Mesenchymal stem cell (in vitro differentiated cells and primary cell): ENCODE results near the gene NMNAT2.
"Not testable (repeated sequence)": the region's sequence is repeated elsewhere in the genome, so short reads cannot be mapped to it uniquely, and the experiment has no call there.

Experiments used
- DNase-seq: peaks from one replicate; pipeline ENCODE4 v3.0.0-alpha.2; 2013
- H2AFZ ChIP-seq: one replicate; pipeline ENCODE4 v1.6.1; 2013; ENCODE audit warnings: low read depth, mild to moderate bottlenecking, control low read depth, inconsistent platforms, low read length, moderate library complexity
- H2AK5ac ChIP-seq: 2 replicates; pipeline ENCODE4 v1.6.1; 2013; ENCODE audit warnings: low read length, moderate library complexity, mild to moderate bottlenecking, inconsistent platforms; ENCODE audit not compliant: severe bottlenecking
- H2BK120ac ChIP-seq: one replicate; pipeline ENCODE4 v1.6.1; 2013; ENCODE audit warnings: low read depth, mild to moderate bottlenecking, inconsistent platforms, low read length, moderate library complexity
- H2BK12ac ChIP-seq, 2 experiments: one replicate each; pipeline ENCODE4 v1.6.1; 2013; ENCODE audit warnings: inconsistent platforms in 2 of 2, low read length in 2 of 2, mild to moderate bottlenecking in 2 of 2, moderate library complexity in 2 of 2, control low read depth in 1 of 2
- H2BK15ac ChIP-seq: one replicate; pipeline ENCODE4 v1.6.1; 2013; ENCODE audit warnings: mild to moderate bottlenecking, low read depth, inconsistent platforms; ENCODE audit not compliant: poor library complexity, severe bottlenecking
- H2BK5ac ChIP-seq: 2 replicates; pipeline ENCODE4 v1.6.1; 2013; ENCODE audit warnings: low read depth, mild to moderate bottlenecking, low read length, control low read depth, inconsistent platforms; ENCODE audit not compliant: poor library complexity, severe bottlenecking
- H3K14ac ChIP-seq, 2 experiments: one replicate each; pipeline ENCODE4 v1.6.1; 2013; ENCODE audit warnings: inconsistent platforms in 2 of 2, low read length in 2 of 2, control low read depth in 1 of 2, mild to moderate bottlenecking in 1 of 2, moderate library complexity in 1 of 2
- H3K18ac ChIP-seq, 2 experiments: one replicate each; pipeline ENCODE4 v1.6.1; 2013; ENCODE audit warnings: inconsistent platforms in 2 of 2, low read length in 2 of 2, control low read depth in 1 of 2, low read depth in 1 of 2, mild to moderate bottlenecking in 1 of 2
- H3K23ac ChIP-seq, 2 experiments: one replicate each; pipeline ENCODE4 v1.6.1; 2013; ENCODE audit warnings: inconsistent platforms in 2 of 2, low read length in 2 of 2, mild to moderate bottlenecking in 2 of 2, moderate library complexity in 2 of 2, control low read depth in 1 of 2
- H3K27ac ChIP-seq: 2 replicates; pipeline ENCODE4 v1.5.1; 2013; ENCODE audit warnings: mild to moderate bottlenecking, moderate library complexity, low read length, control low read depth, inconsistent platforms; ENCODE audit not compliant: poor library complexity, severe bottlenecking
- H3K27me3 ChIP-seq, 2 experiments: 2 replicates each; pipeline versions ENCODE4 v1.6.1 to v1.7.0; 2013; ENCODE audit warnings: low read length in 2 of 2, mild to moderate bottlenecking in 2 of 2, moderate library complexity in 2 of 2, control low read depth in 1 of 2, inconsistent platforms in 1 of 2; ENCODE audit not compliant: control insufficient read depth in 1 of 2, insufficient read depth in 1 of 2
- H3K36me3 ChIP-seq, 2 experiments: 2 replicates each; pipeline versions ENCODE4 v1.6.1 to v1.7.0; 2013; ENCODE audit warnings: low read length in 2 of 2, control low read depth in 1 of 2, inconsistent platforms in 1 of 2, low read depth in 1 of 2, mild to moderate bottlenecking in 1 of 2; ENCODE audit not compliant: insufficient read depth in 2 of 2, control insufficient read depth in 1 of 2
- H3K4ac ChIP-seq, 2 experiments: one replicate each; pipeline ENCODE4 v1.6.1; 2013; ENCODE audit warnings: inconsistent platforms in 2 of 2, low read length in 2 of 2, mild to moderate bottlenecking in 2 of 2, moderate library complexity in 2 of 2, control low read depth in 1 of 2, low read depth in 1 of 2
- H3K4me1 ChIP-seq: 2 replicates; pipeline ENCODE4 v1.6.1; 2013; ENCODE audit warnings: low read depth, low read length, control low read depth; ENCODE audit not compliant: control insufficient read depth, insufficient read depth
- H3K4me2 ChIP-seq: 2 replicates; pipeline ENCODE4 v1.6.1; 2013; ENCODE audit warnings: low read length, mild to moderate bottlenecking, inconsistent platforms; ENCODE audit not compliant: poor library complexity, severe bottlenecking
- H3K4me3 ChIP-seq, 2 experiments: 2 replicates each; pipeline versions ENCODE4 v1.5.1 to v1.7.0; 2013; ENCODE audit warnings: low read length in 2 of 2, mild to moderate bottlenecking in 2 of 2, control low read depth in 1 of 2, low read depth in 1 of 2; ENCODE audit not compliant: insufficient read depth in 1 of 2
- H3K79me1 ChIP-seq: replicated peaks from 2 replicates; pipeline ENCODE4 v1.6.1; 2013; ENCODE audit warnings: mild to moderate bottlenecking, control low read depth, low read length, inconsistent platforms; ENCODE audit not compliant: poor library complexity, severe bottlenecking
- H3K9ac ChIP-seq: 2 replicates; pipeline ENCODE4 v1.7.0; 2013; ENCODE audit warnings: mild to moderate bottlenecking, low read length, moderate library complexity
- H3K9me3 ChIP-seq: 2 replicates; pipeline ENCODE4 v1.7.0; 2013; ENCODE audit warnings: mild to moderate bottlenecking, low read length; ENCODE audit not compliant: control insufficient read depth
- H4K8ac ChIP-seq: one replicate; pipeline ENCODE4 v1.6.1; 2013; ENCODE audit warnings: inconsistent platforms, mild to moderate bottlenecking, low read length, moderate library complexity
- H4K91ac ChIP-seq: one replicate; pipeline ENCODE4 v1.6.1; 2013; ENCODE audit warnings: mild to moderate bottlenecking, low read length, inconsistent platforms
- WGBS: methylation state at CpG from one replicate; pipeline ENCODE4 v1.1.7; 2013; ENCODE audit warnings: mixed read lengths; 5-methylcytosine and 5-hydroxymethylcytosine counted together

NMNAT2 gene

DNA sequence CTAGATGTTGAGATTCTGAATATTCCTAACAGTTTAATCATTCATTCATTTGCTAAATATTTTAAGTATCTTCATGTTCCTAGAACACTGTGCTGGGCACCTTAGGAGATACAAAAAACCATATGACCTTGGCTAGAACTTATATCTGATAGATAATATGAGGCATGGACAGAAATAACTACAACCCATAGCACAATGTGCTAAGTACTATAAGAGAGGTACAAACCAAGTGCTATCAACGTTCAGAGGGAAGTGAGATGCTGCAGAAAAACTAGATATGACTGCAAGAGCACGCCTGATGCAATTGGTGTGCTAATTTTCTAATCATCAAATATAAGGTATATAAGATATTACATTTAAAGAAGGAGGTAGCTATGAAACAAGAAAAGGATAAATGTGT is 10.7 kb downstream of the NMNAT2 start:
- no peak overlapping the region for H2AFZ ChIP-seq
- no peak overlapping the region for H2AK5ac ChIP-seq
- no peak overlapping the region for H3K4ac ChIP-seq
- no peaks in the 10 kb centered on the region for H3K79me1 ChIP-seq
- H2BK120ac ChIP-seq: no peak overlapping the region
- H3K4me1 ChIP-seq: no peaks in the 10 kb centered on the region
- H3K23ac ChIP-seq: no peak overlapping the region
- no peaks in the 10 kb centered on the region for H3K36me3 ChIP-seq
- no peak overlapping the region for H2BK5ac ChIP-seq
- H3K14ac ChIP-seq: no peak overlapping the region
- H3K4me2 ChIP-seq: no peak overlapping the region
- H2BK12ac ChIP-seq: no peak overlapping the region
- no peak overlapping the region for H3K9ac ChIP-seq
- H3K18ac ChIP-seq: no peak overlapping the region
- H2BK15ac ChIP-seq: no peak overlapping the region
- H4K91ac ChIP-seq: no peak overlapping the region
- H4K8ac ChIP-seq: no peak overlapping the region
- H3K9me3 ChIP-seq: no peaks in the 10 kb centered on the region
- no peak overlapping the region for H3K27ac ChIP-seq
- 57% methylated on average over 2 of the region's 2 CpGs for WGBS
- H3K27me3 ChIP-seq: peaks cover 14 to 37% of the 10 kb centered on the region in 2 experiments
- no peak for DNase-seq
- H3K4me3 ChIP-seq: no peak overlapping the region

DNA sequence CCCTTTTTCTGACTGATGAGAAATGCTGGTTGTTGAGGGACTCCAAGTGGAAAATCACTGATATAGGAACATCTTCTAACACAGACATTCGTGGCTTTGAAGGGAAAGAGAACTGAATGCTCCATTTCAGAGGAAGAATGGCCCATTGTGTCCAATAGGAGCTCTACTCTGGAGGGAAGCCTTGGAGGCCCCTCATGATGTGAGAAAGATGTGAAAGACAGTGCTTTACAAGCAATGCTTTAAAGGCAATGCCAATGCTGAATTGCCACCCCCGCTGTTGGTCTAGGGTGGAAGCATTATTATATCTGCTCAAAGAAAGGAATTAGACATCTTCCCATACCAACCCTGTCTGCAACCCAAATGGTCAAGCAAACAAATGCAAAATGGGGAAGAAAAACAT is 13.7 kb downstream of the NMNAT2 start:
- Histone ChIP-seq H4K91ac (no peak overlapping the region), H2AFZ (no peak overlapping the region), H3K4ac (no peak overlapping the region), H3K9me3 (no peaks in the 10 kb centered on the region), H3K4me2 (no peak overlapping the region), H3K18ac (no peak overlapping the region), H2BK12ac (no peak overlapping the region), H3K27ac (no peak overlapping the region), H4K8ac (no peak overlapping the region), H3K36me3 (no peaks in the 10 kb centered on the region), H2BK15ac (no peak overlapping the region), H3K79me1 (no peaks in the 10 kb centered on the region), H3K23ac (no peak overlapping the region), H3K4me3 (no peak overlapping the region), H2AK5ac (no peak overlapping the region), H3K9ac (no peak overlapping the region), H3K4me1 (no peaks in the 10 kb centered on the region), H3K27me3 (peaks cover 14 to 39% of the 10 kb centered on the region in 2 experiments), H2BK5ac (no peak overlapping the region), H2BK120ac (no peak overlapping the region), H3K14ac (no peak overlapping the region)
- WGBS: 20% methylated on average over 1 of the region's 2 CpGs
- DNase-seq: no peak

DNA sequence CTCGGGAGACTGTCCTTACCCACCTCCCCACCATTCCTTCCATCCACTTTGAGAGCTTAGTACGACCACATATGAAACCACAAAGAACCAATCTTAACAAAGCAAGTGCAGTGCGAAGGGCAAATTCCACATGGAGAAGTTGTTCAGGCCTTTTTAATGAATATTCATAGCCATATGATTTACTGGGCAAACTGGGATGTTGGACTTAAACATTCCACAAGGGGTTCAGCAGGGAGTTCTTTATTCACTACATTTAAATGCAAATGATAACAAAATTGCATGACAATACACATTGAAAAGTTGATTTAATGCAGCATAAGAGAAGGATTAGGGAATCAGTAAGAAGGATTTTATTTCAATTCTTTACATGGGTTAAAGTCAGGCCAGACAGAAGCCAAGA is 14.7 kb downstream of the NMNAT2 start:
- H2BK15ac ChIP-seq: no peak overlapping the region
- DNase-seq: no peak
- H3K23ac ChIP-seq: no peak overlapping the region
- no peaks in the 10 kb centered on the region for H3K9me3 ChIP-seq
- H4K91ac ChIP-seq: no peak overlapping the region
- peaks cover 14 to 39% of the 10 kb centered on the region in 2 experiments for H3K27me3 ChIP-seq
- H3K36me3 ChIP-seq: no peaks in the 10 kb centered on the region
- no peak overlapping the region for H4K8ac ChIP-seq
- no peak overlapping the region for H3K4me2 ChIP-seq
- WGBS: 25% methylated on average over 2 of the region's 3 CpGs
- H3K4me3 ChIP-seq: no peak overlapping the region
- H2AFZ ChIP-seq: no peak overlapping the region
- H2AK5ac ChIP-seq: no peak overlapping the region
- no peak overlapping the region for H3K18ac ChIP-seq
- no peak overlapping the region for H3K9ac ChIP-seq
- no peak overlapping the region for H3K4ac ChIP-seq
- H2BK120ac ChIP-seq: no peak overlapping the region
- H3K4me1 ChIP-seq: no peaks in the 10 kb centered on the region
- no peak overlapping the region for H3K27ac ChIP-seq
- no peak overlapping the region for H2BK5ac ChIP-seq
- H2BK12ac ChIP-seq: no peak overlapping the region
- no peaks in the 10 kb centered on the region for H3K79me1 ChIP-seq
- no peak overlapping the region for H3K14ac ChIP-seq

DNA sequence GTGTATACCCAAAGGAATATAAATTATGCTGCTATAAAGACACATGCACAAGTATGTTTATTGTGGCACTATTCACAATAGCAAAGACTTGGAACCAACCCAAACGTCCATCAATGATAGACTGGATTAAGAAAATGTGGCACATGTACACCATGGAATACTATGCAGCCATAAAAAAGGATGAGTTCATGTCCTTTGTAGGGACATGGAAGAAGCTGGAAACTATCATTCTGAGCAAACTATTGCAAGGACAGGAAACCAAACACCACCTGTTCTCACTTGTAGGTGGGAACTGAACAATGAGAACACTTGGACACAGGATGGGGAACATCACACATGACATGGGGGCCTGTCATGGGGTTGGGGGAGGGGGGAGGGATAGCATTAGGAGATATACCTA is 16.6 kb downstream of the NMNAT2 start:
- H3K79me1 ChIP-seq, H3K18ac ChIP-seq, H3K9me3 ChIP-seq, H3K4me1 ChIP-seq, H3K23ac ChIP-seq, H3K36me3 ChIP-seq, H3K4me3 ChIP-seq, H2AFZ ChIP-seq, H3K4ac ChIP-seq, H3K27ac ChIP-seq, H2BK15ac ChIP-seq, H3K4me2 ChIP-seq, H4K91ac ChIP-seq, H3K14ac ChIP-seq, H3K9ac ChIP-seq, H2BK120ac ChIP-seq, DNase-seq, H2AK5ac ChIP-seq, H2BK5ac ChIP-seq, H4K8ac ChIP-seq, H2BK12ac ChIP-seq: not testable (repeated sequence)
- WGBS: no CpG with 5 or more reads among the region's 1 CpG
- H3K27me3 ChIP-seq: peaks cover 20 to 39% of the 10 kb centered on the region in 2 experiments
